ENCODE measurements around the gene MRPL2.
A peak's percentile ranks its signal among the peaks of the same experiment; 100 is the strongest.

MRPL2 gene

DNA sequence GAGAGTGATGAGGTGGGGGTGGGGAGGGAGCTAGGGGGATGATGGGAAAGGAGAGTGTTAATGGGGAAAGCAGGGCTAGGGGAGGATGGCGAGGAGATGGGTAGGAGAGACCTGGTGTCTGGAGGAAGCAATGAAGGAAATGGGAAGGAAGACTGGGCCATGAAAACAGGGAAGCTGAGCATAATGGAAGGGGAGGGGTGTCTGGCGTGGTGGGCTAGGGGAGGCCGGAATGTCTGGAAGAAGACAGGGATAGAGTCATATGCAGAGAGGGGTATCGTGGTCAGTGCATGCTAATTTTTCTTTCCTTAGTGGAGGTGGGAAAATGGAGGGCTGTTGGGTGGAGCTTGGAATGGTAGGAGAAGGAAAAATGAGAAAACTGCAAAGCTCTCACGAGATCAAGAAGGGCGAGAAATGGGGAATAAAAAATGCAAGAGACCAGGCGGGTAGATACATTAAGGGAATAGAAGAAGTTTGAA lies 44.8 kb downstream of the MRPL2 start:
- Histone ChIP-seq H3K4ac (ENCODE audit: low read depth in 1 of 2, low read length in 2 of 2) (peak overlapping the region; percentile 77 to 83), H2BK5ac (ENCODE audit: low read depth, low read length, poor library complexity, severe bottlenecking) (peak overlapping the region; percentile 53), H3K9me3 (ENCODE audit: control insufficient read depth, low read length) (no peaks in the 10 kb centered on the region), H2AFZ (ENCODE audit: low read depth, low read length) (no peak overlapping the region), H3K79me1 (replicated peaks; ENCODE audit: low read length, poor library complexity, severe bottlenecking) (peaks cover 31% of the 10 kb centered on the region), H3K27ac (ENCODE audit: low read length, poor library complexity, severe bottlenecking) (peak overlapping the region; percentile 72), H2AK5ac (ENCODE audit: low read length, severe bottlenecking) (peak overlapping the region; percentile 86), H3K4me1 (ENCODE audit: control insufficient read depth, insufficient read depth, low read depth, low read length) (peaks cover 29% of the 10 kb centered on the region), H3K36me3 (ENCODE audit: control insufficient read depth in 1 of 2, insufficient read depth in 2 of 2, low read depth in 1 of 2, low read length in 2 of 2) (peaks cover 60 to 63% of the 10 kb centered on the region in 2 experiments), H3K14ac (ENCODE audit: low read length in 2 of 2) (peak overlapping the region in 1 of 2 experiments; percentile 91), H3K4me2 (ENCODE audit: low read length, poor library complexity, severe bottlenecking) (peak overlapping the region; percentile 84), H4K91ac (ENCODE audit: low read length) (peak overlapping the region; percentile 85), H3K23ac (ENCODE audit: low read length in 2 of 2) (peak overlapping the region in 1 of 2 experiments; percentile 75), H4K8ac (ENCODE audit: low read length) (peak overlapping the region; percentile 95), H2BK15ac (ENCODE audit: low read depth, poor library complexity, severe bottlenecking) (no peak overlapping the region), H3K4me3 (ENCODE audit: insufficient read depth in 1 of 2, low read depth in 1 of 2, low read length in 2 of 2) (peak overlapping the region; percentile 93 to 100), H3K27me3 (ENCODE audit: control insufficient read depth in 1 of 2, insufficient read depth in 1 of 2, low read length in 2 of 2) (no peaks in the 10 kb centered on the region), H3K9ac (ENCODE audit: low read length) (peak overlapping the region; percentile 99), H2BK12ac (ENCODE audit: low read length in 2 of 2) (no peak overlapping the region), H2BK120ac (ENCODE audit: low read depth, low read length) (peak overlapping the region; percentile 89), H3K18ac (ENCODE audit: low read depth in 1 of 2, low read length in 2 of 2) (peak overlapping the region; percentile 75 to 97)
- peak; percentile 63 for DNase-seq
- 2% methylated on average over 7 of the region's 7 CpGs for WGBS

DNA sequence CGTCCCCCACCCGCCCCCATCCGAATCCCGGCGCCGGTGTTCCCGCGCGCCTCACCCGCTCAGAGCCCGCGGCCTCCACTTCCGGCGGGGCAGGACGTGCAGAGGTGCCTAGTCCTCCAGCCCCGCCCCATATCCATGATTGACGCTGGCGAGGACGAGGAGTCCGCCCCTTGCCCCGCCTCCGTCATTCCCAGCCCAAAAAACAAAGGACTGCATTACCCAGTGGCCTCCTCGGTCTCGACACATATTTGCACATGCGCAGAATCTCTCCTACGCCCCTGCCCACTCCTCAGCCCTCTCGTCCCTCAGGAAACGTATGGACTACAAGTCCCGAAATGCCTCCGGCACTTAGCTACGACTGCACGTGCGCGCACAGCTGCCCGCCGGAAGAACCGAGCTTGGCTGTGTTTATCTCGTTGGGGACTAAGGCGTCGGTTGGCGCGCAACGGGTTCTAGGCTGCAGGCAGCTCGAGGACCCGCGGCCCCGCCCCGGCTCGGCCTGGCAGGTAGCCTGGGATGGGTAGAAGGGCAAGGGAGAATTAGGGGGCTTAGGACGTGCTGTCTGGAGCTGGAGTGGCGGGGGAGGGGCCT lies 45.3 kb downstream of the MRPL2 start, which contains the start of the genes KLHDC3 and MEA1:
Gene KLHDC3 (plus strand): TSS at position 407 of the 591 bp plus-strand sequence. CDS start 2,944 bp downstream, outside the sequence.
Gene MEA1 (minus strand): TSS at position 104 of the 591 bp plus-strand sequence. CDS start 133 bp downstream, outside the sequence.
- Histone ChIP-seq H2AK5ac (ENCODE audit: low read length, severe bottlenecking) (peak within 1 kb of the TSS; percentile 86), H3K9ac (ENCODE audit: low read length) (peak within 1 kb of the TSS; percentile 99), H3K36me3 (ENCODE audit: control insufficient read depth in 1 of 2, insufficient read depth in 2 of 2, low read depth in 1 of 2, low read length in 2 of 2) (peaks cover 62 to 63% of the 10 kb centered on the region in 2 experiments), H3K27me3 (ENCODE audit: control insufficient read depth in 1 of 2, insufficient read depth in 1 of 2, low read length in 2 of 2) (no peaks in the 10 kb centered on the region), H3K9me3 (ENCODE audit: control insufficient read depth, low read length) (no peaks in the 10 kb centered on the region), H2BK15ac (ENCODE audit: low read depth, poor library complexity, severe bottlenecking) (peak within 1 kb of the TSS; percentile 31), H2AFZ (ENCODE audit: low read depth, low read length) (peak within 1 kb of the TSS; percentile 18), H4K8ac (ENCODE audit: low read length) (peak within 1 kb of the TSS; percentile 95), H3K4me1 (ENCODE audit: control insufficient read depth, insufficient read depth, low read depth, low read length) (peaks cover 29% of the 10 kb centered on the region), H3K4me2 (ENCODE audit: low read length, poor library complexity, severe bottlenecking) (peak within 1 kb of the TSS; percentile 84), H3K23ac (ENCODE audit: low read length in 2 of 2) (peak within 1 kb of the TSS in 1 of 2 experiments; percentile 75), H3K4me3 (ENCODE audit: insufficient read depth in 1 of 2, low read depth in 1 of 2, low read length in 2 of 2) (peak within 1 kb of the TSS; percentile 93 to 100), H3K4ac (ENCODE audit: low read depth in 1 of 2, low read length in 2 of 2) (peak within 1 kb of the TSS; percentile 77 to 83), H2BK12ac (ENCODE audit: low read length in 2 of 2) (no peak within 1 kb of the TSS), H4K91ac (ENCODE audit: low read length) (peak within 1 kb of the TSS; percentile 95), H3K18ac (ENCODE audit: low read depth in 1 of 2, low read length in 2 of 2) (peak within 1 kb of the TSS; percentile 83 to 97), H3K27ac (ENCODE audit: low read length, poor library complexity, severe bottlenecking) (peak within 1 kb of the TSS; percentile 72), H2BK5ac (ENCODE audit: low read depth, low read length, poor library complexity, severe bottlenecking) (peak within 1 kb of the TSS; percentile 53), H2BK120ac (ENCODE audit: low read depth, low read length) (peak within 1 kb of the TSS; percentile 89), H3K79me1 (replicated peaks; ENCODE audit: low read length, poor library complexity, severe bottlenecking) (peaks cover 31% of the 10 kb centered on the region), H3K14ac (ENCODE audit: low read length in 2 of 2) (peak within 1 kb of the TSS in 1 of 2 experiments; percentile 91)
- DNase-seq, result peak; percentile 100
- WGBS, result under 1% methylated on average over 51 of the region's 51 CpGs

DNA sequence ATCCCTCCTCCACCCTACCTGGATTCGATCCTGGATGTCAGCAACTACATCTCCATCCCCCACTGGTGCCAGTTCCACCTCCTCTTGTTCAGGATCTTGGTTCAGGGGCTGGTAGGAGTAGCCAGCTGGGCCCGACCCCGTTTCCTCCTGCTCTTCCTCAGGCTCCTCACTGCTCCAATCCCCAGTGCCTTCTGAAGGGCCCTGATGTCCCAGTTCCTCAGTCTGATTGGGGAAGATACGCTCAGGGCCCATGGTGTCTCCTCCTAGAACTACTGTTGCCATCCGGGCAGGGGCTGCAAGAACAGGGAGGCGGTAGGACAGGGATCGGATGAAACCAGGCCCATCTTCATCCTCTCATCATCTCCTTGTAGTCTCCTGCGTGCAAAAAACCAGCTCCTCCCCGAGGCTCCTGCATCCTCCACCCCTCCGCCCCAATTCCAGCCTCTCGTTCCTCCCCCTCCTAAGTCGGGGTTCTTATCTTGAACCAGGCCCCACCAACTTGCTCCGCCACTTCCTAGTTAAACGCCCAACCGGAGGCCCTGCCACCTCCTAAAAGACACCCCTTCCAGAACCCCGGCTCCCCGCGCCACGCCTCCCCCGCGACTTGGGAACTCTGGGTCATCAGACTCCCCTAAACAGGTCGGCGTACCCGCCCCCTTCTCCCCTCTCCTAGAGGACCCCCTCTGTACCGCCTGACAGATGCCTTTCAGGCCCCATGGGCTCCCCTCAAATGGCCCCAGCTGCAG lies 46.0 kb downstream of the MRPL2 start:
- H2BK15ac ChIP-seq (ENCODE audit: low read depth, poor library complexity, severe bottlenecking), result peak overlapping the region; percentile 31
- H3K9me3 ChIP-seq (ENCODE audit: control insufficient read depth, low read length), result no peaks in the 10 kb centered on the region
- H3K18ac ChIP-seq (ENCODE audit: low read depth in 1 of 2, low read length in 2 of 2), result peak overlapping the region in 1 of 2 experiments; percentile 54
- peaks cover 29% of the 10 kb centered on the region for H3K4me1 ChIP-seq (ENCODE audit: control insufficient read depth, insufficient read depth, low read depth, low read length)
- peak overlapping the region; percentile 92 for H3K9ac ChIP-seq (ENCODE audit: low read length)
- H3K14ac ChIP-seq (ENCODE audit: low read length in 2 of 2), result peak overlapping the region in 1 of 2 experiments; percentile 82
- peak overlapping the region; percentile 79 for H3K4me2 ChIP-seq (ENCODE audit: low read length, poor library complexity, severe bottlenecking)
- H3K36me3 ChIP-seq (ENCODE audit: control insufficient read depth in 1 of 2, insufficient read depth in 2 of 2, low read depth in 1 of 2, low read length in 2 of 2), result peaks cover 63% of the 10 kb centered on the region in 2 experiments
- no peak overlapping the region for H2AK5ac ChIP-seq (ENCODE audit: low read length, severe bottlenecking)
- H3K4ac ChIP-seq (ENCODE audit: low read depth in 1 of 2, low read length in 2 of 2), result no peak overlapping the region
- H3K27ac ChIP-seq (ENCODE audit: low read length, poor library complexity, severe bottlenecking), result peak overlapping the region; percentile 10
- peak; percentile 32 for DNase-seq
- no peak overlapping the region for H3K23ac ChIP-seq (ENCODE audit: low read length in 2 of 2)
- H3K79me1 ChIP-seq (replicated peaks; ENCODE audit: low read length, poor library complexity, severe bottlenecking), result peaks cover 33% of the 10 kb centered on the region
- no peak overlapping the region for H2BK5ac ChIP-seq (ENCODE audit: low read depth, low read length, poor library complexity, severe bottlenecking)
- H2BK12ac ChIP-seq (ENCODE audit: low read length in 2 of 2), result no peak overlapping the region
- no peaks in the 10 kb centered on the region for H3K27me3 ChIP-seq (ENCODE audit: control insufficient read depth in 1 of 2, insufficient read depth in 1 of 2, low read length in 2 of 2)
- peak overlapping the region; percentile 9 for H2BK120ac ChIP-seq (ENCODE audit: low read depth, low read length)
- no peak overlapping the region for H4K8ac ChIP-seq (ENCODE audit: low read length)
- H2AFZ ChIP-seq (ENCODE audit: low read depth, low read length), result peak overlapping the region; percentile 18
- H4K91ac ChIP-seq (ENCODE audit: low read length), result no peak overlapping the region
- 7% methylated on average over 25 of the region's 25 CpGs for WGBS
- H3K4me3 ChIP-seq (ENCODE audit: insufficient read depth in 1 of 2, low read depth in 1 of 2, low read length in 2 of 2), result peak overlapping the region; percentile 68 to 92

DNA sequence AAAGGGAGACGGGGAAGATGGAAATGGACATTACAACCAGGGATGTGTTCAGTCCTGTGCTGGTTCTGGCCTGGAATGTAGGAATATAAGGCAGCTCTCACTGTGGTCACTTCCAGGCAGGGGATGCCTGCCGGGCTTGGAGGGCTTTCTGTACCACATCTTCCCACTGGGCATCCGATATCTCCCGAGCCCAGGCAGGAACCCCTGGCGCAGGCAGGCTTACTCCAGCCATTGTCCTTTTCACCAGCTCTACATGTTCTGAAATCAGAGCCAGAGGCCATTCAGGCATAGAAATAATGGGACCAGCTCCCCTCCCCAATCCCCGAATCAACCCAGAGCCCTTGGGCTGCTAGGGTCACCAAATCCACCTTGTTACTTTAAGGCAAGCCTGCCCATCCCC lies 46.9 kb downstream of the MRPL2 start:
- Histone ChIP-seq H2BK120ac (ENCODE audit: low read depth, low read length) (no peak overlapping the region), H4K8ac (ENCODE audit: low read length) (no peak overlapping the region), H3K18ac (ENCODE audit: low read depth in 1 of 2, low read length in 2 of 2) (no peak overlapping the region), H3K27me3 (ENCODE audit: control insufficient read depth in 1 of 2, insufficient read depth in 1 of 2, low read length in 2 of 2) (no peaks in the 10 kb centered on the region), H3K36me3 (ENCODE audit: control insufficient read depth in 1 of 2, insufficient read depth in 2 of 2, low read depth in 1 of 2, low read length in 2 of 2) (peaks cover 61 to 63% of the 10 kb centered on the region in 2 experiments), H3K9me3 (ENCODE audit: control insufficient read depth, low read length) (no peaks in the 10 kb centered on the region), H3K14ac (ENCODE audit: low read length in 2 of 2) (no peak overlapping the region), H4K91ac (ENCODE audit: low read length) (no peak overlapping the region), H3K4me2 (ENCODE audit: low read length, poor library complexity, severe bottlenecking) (no peak overlapping the region), H2AK5ac (ENCODE audit: low read length, severe bottlenecking) (no peak overlapping the region), H2BK5ac (ENCODE audit: low read depth, low read length, poor library complexity, severe bottlenecking) (no peak overlapping the region), H3K4me3 (ENCODE audit: insufficient read depth in 1 of 2, low read depth in 1 of 2, low read length in 2 of 2) (peak overlapping the region in 1 of 2 experiments; percentile 92), H2BK12ac (ENCODE audit: low read length in 2 of 2) (no peak overlapping the region), H3K9ac (ENCODE audit: low read length) (peak overlapping the region; percentile 92), H3K27ac (ENCODE audit: low read length, poor library complexity, severe bottlenecking) (no peak overlapping the region), H3K4ac (ENCODE audit: low read depth in 1 of 2, low read length in 2 of 2) (no peak overlapping the region), H2BK15ac (ENCODE audit: low read depth, poor library complexity, severe bottlenecking) (no peak overlapping the region), H3K4me1 (ENCODE audit: control insufficient read depth, insufficient read depth, low read depth, low read length) (peaks cover 27% of the 10 kb centered on the region), H2AFZ (ENCODE audit: low read depth, low read length) (no peak overlapping the region), H3K79me1 (replicated peaks; ENCODE audit: low read length, poor library complexity, severe bottlenecking) (peaks cover 29% of the 10 kb centered on the region), H3K23ac (ENCODE audit: low read length in 2 of 2) (no peak overlapping the region)
- DNase-seq, result no peak
- 91% methylated on average over 6 of the region's 6 CpGs for WGBS

All from mesenchymal stem cell (in vitro differentiated cells and primary cell).